Stomach (tissue), 9 donors: ENCODE measurements around the gene THSD7A. TPM values are rescaled to one million over a fixed set of nuclear protein-coding genes. Genes with fewer than 3 reads are reported as not detected.
A peak's percentile ranks its signal among the peaks of the same experiment; 100 is the strongest.

Source experiments
- DNase-seq, 2 donors: peaks; one replicate each; pipeline versions ENCODE4 v3.0.0 to v3.0.0-alpha.2; 2013 to 2019
- H3K27ac ChIP-seq, 5 donors: fragments of 200-600 bp in 4 of 5; sonication (generic) in 4 of 5; one replicate each; pipeline ENCODE4 v1.5.1; 2013 to 2019; ENCODE audit warnings: mild to moderate bottlenecking in 1 of 5, moderate library complexity in 1 of 5
- H3K27me3 ChIP-seq, 3 donors: fragments of 200-600 bp; sonication (generic); one replicate each; pipeline ENCODE4 v1.5.1; 2017 to 2019; ENCODE audit warnings: mixed run types in 1 of 3
- H3K36me3 ChIP-seq, 4 donors: fragments of 200-600 bp; sonication (generic); 1 replicate in 3 of 4; 2 replicates in 1 of 4; pipeline ENCODE4 v1.5.1; 2016 to 2019
- H3K4me1 ChIP-seq, 4 donors: fragments of 200-600 bp; sonication (generic); one replicate each; pipeline ENCODE4 v1.5.1; 2016 to 2019
- H3K4me3 ChIP-seq, 4 donors: fragments of 200-600 bp; sonication (generic) in 3 of 4; one replicate each; pipeline ENCODE4 v1.5.1; 2016 to 2019; ENCODE audit warnings: mild to moderate bottlenecking in 1 of 4
- H3K9me3 ChIP-seq, 4 donors: fragments of 200-600 bp; sonication (generic); one replicate each; pipeline ENCODE4 v1.5.1; 2016 to 2019
- CTCF ChIP-seq, 7 experiments: fragments of 450-650 bp in 4 of 7; fragments of 200-600 bp in 3 of 7; sonication (generic) in 3 of 7; IDR thresholded peaks; one replicate each; pipeline ENCODE4 v1.5.1; 2016 to 2019; ENCODE audit warnings: antibody characterized with exemption in 7 of 7, control low read depth in 2 of 7, mild to moderate bottlenecking in 1 of 7
- EP300 ChIP-seq: sonication (generic); formaldehyde crosslinking; IDR thresholded peaks from one replicate; pipeline ENCODE4 v1.6.1; 2017; ENCODE audit warnings: antibody characterized with exemption
- POLR2A ChIP-seq, 4 donors: fragments of 450-650 bp; IDR thresholded peaks; one replicate each; pipeline ENCODE4 v1.6.1; 2016; ENCODE audit warnings: antibody characterized with exemption in 4 of 4, control low read depth in 2 of 4, mild to moderate bottlenecking in 1 of 4, moderate library complexity in 1 of 4
- POLR2AphosphoS5 ChIP-seq, 3 donors: sonication (generic); formaldehyde crosslinking; IDR thresholded peaks; one replicate each; pipeline ENCODE4 v1.6.1; 2016; ENCODE audit warnings: antibody characterized with exemption in 3 of 3
- WGBS, 5 donors: extraction: QIAGEN DNeasy Blood & Tissue Kit in 3 of 5; methylation state at CpG; one replicate each; pipeline versions ENCODE4 v1.1.5 to v1.1.7; 2013 to 2018; 5-methylcytosine and 5-hydroxymethylcytosine counted together
- intact Hi-C: fragments of 100-400 bp; cut with DNase I; formaldehyde crosslinking; loops from one replicate; pipeline ENCODE4 v1.15.1; 2023; ENCODE audit warnings: low total_unique reads
- polyA plus RNA-seq, 3 donors: library from polyadenylated mRNA; stranded (reverse); fragments of 200-250 nt; gene quantifications; one replicate each; pipeline ENCODE4 v1.2.3, GENCODE V29; 2013
- total RNA-seq, 5 donors: library from RNA; depleted of rRNA; stranded (reverse); fragments of >200 nt; gene quantifications; one replicate each; pipeline versions ENCODE4 v1.1.0 to v1.2.3, GENCODE V29; 2014 to 2016
- donor health status: healthy with polysubstance abuse.
- donor health status: Bipolar disorder and iron deficiency.
- donor health status: healthy.

Gene THSD7A
- total and polyA plus RNA-seq, 8 donors: 0.06 to 13.2 (median 0.46) TPM; not detected in 1

- no peaks in the 10 kb centered on the region for H3K27me3 ChIP-seq
- TF ChIP-seq POLR2A (IDR thresholded peaks at IDR 0.05) (no peak), EP300 (no peak), POLR2AphosphoS5 (IDR thresholded peaks at IDR 0.05) (no peak), CTCF (IDR thresholded peaks at IDR 0.05) (no peak)
- peaks cover 0 to 26% (median 10%) of the 10 kb centered on the region in 4 donors for H3K4me1 ChIP-seq
- H3K36me3 ChIP-seq: no peaks in the 10 kb centered on the region
- no peaks in the 10 kb centered on the region for H3K9me3 ChIP-seq
- DNase-seq: peak in 1 of 2 donors; percentile 32
- no peak overlapping the region for H3K4me3 ChIP-seq
- H3K27ac ChIP-seq: no peak overlapping the region
- 47 to 78% (median 62%) methylated on average over 4 of the region's 4 CpGs for WGBS, 5 donors
- intact Hi-C loops: no loop called here
Measured at GRCh38 chr7:11702938-11703337, 129.1 kb downstream of the THSD7A start.

GRCh38 chr7:11701829-11702560 is 130.0 kb downstream of the THSD7A start:
- 73 to 90% (median 84%) methylated on average over 6 of the region's 6 CpGs for WGBS, 5 donors
- TF ChIP-seq POLR2AphosphoS5 (IDR thresholded peaks at IDR 0.05) (no peak), POLR2A (IDR thresholded peaks at IDR 0.05) (no peak), CTCF (IDR thresholded peaks at IDR 0.05) (no peak), EP300 (no peak)
- H3K9me3 ChIP-seq: no peaks in the 10 kb centered on the region
- DNase-seq: no peak
- H3K4me1 ChIP-seq: peaks cover 0 to 16% (median 5%) of the 10 kb centered on the region in 4 donors
- no peaks in the 10 kb centered on the region for H3K27me3 ChIP-seq
- no peaks in the 10 kb centered on the region for H3K36me3 ChIP-seq
- no peak overlapping the region for H3K27ac ChIP-seq
- H3K4me3 ChIP-seq: no peak overlapping the region
- intact Hi-C loops: no loop called here

GRCh38 chr7:11699666-11700065 is 132.3 kb downstream of the THSD7A start:
- H3K27ac ChIP-seq: no peak overlapping the region
- TF ChIP-seq CTCF (IDR thresholded peaks at IDR 0.05) (no peak), POLR2A (IDR thresholded peaks at IDR 0.05) (no peak), EP300 (no peak), POLR2AphosphoS5 (IDR thresholded peaks at IDR 0.05) (no peak)
- H3K9me3 ChIP-seq: no peaks in the 10 kb centered on the region
- H3K27me3 ChIP-seq: no peaks in the 10 kb centered on the region
- intact Hi-C loops: no loop called here
- no peak for DNase-seq
- no peak overlapping the region for H3K4me3 ChIP-seq
- WGBS, 5 donors: 91 to 95% (median 93%) methylated on average over 5 of the region's 5 CpGs
- H3K36me3 ChIP-seq: no peaks in the 10 kb centered on the region
- H3K4me1 ChIP-seq: peaks cover 0 to 11% (median 3%) of the 10 kb centered on the region in 4 donors

- intact Hi-C loops: no loop called here
- Histone ChIP-seq H3K27ac (no peak overlapping the region), H3K27me3 (no peaks in the 10 kb centered on the region), H3K4me3 (no peak overlapping the region), H3K4me1 (peaks cover 0 to 11% (median 3%) of the 10 kb centered on the region in 4 donors), H3K36me3 (no peaks in the 10 kb centered on the region), H3K9me3 (no peaks in the 10 kb centered on the region)
- no peak for TF ChIP-seq CTCF (IDR thresholded peaks at IDR 0.05)
- no peak for TF ChIP-seq POLR2A (IDR thresholded peaks at IDR 0.05)
- no peak for TF ChIP-seq POLR2AphosphoS5 (IDR thresholded peaks at IDR 0.05)
- no peak for TF ChIP-seq EP300
- 15 to 43% (median 28%) methylated on average over 2 of the region's 2 CpGs for WGBS, 5 donors
- DNase-seq: no peak
Measured at GRCh38 chr7:11698384-11698871, 133.6 kb downstream of the THSD7A start.
